Transverse colon (tissue), 4 donors: ENCODE results near the gene HOXC12.

Source experiments
- POLR2AphosphoS5 ChIP-seq, 3 donors: sonication (generic); formaldehyde crosslinking; IDR thresholded peaks; one replicate each; pipeline ENCODE4 v1.6.1; 2016; ENCODE audit warnings: antibody characterized with exemption in 3 of 3
- TF ChIP-seq, protein P1 (sequence below), 5 experiments: fragments of 200-600 bp in 3 of 5; fragments of 450-650 bp in 2 of 5; sonication (generic) in 3 of 5; IDR thresholded peaks; 1 replicate in 2 of 5; 2 replicates in 3 of 5; pipeline ENCODE4 v1.5.1; 2016 to 2017; ENCODE audit warnings: antibody characterized with exemption in 5 of 5, inconsistent platforms in 3 of 5, mild to moderate bottlenecking in 2 of 5, moderate library complexity in 1 of 5

DNA sequence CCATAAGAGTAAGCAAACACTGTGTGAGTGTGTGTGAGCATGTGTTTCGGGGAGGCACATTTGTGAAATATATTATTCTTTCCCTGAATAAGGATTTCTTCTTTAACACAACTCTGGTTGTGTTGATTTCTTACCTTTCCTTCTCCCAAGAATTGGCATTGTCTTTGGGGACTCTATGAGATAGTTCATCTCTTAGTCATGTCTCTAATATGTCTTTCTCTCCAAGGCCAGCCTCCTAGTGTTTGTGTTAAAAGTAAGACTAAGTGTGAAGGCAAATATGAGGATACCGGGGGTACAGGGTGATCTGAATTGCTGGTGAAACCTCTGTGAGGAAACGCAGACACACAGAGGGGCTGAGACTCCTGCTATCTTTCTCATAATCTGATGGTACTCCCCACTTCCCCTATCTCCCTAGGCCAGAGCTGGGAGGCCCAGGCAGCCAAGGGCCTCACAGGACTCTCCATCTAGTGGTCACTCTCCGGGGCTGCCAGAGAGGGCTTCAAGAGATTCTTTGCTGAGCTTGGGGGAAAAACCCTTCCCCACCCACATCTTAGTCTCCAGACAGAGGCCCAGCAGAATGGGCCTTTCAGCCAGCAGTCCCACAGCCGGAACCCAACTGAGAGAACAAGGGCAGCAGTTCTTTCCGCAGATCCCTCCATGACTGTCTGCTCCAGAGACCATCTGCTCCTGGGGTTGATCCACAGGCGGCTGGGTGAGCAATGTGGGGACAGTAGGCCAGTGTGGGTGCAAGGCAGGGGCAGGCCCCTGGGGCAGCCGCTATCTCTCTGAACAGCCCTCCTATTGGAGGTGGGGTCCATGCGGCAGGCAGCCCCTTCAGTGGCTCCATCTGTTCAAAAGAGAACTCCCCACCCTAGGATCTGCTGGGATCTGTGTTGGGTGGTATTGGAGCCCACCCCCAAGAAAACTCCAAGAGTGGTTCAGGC, 5.8 kb upstream of the HOXC12 start:
- TF ChIP-seq, protein P1, sequence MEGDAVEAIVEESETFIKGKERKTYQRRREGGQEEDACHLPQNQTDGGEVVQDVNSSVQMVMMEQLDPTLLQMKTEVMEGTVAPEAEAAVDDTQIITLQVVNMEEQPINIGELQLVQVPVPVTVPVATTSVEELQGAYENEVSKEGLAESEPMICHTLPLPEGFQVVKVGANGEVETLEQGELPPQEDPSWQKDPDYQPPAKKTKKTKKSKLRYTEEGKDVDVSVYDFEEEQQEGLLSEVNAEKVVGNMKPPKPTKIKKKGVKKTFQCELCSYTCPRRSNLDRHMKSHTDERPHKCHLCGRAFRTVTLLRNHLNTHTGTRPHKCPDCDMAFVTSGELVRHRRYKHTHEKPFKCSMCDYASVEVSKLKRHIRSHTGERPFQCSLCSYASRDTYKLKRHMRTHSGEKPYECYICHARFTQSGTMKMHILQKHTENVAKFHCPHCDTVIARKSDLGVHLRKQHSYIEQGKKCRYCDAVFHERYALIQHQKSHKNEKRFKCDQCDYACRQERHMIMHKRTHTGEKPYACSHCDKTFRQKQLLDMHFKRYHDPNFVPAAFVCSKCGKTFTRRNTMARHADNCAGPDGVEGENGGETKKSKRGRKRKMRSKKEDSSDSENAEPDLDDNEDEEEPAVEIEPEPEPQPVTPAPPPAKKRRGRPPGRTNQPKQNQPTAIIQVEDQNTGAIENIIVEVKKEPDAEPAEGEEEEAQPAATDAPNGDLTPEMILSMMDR (IDR thresholded peaks at IDR 0.05): no peak
- TF ChIP-seq POLR2AphosphoS5 (IDR thresholded peaks at IDR 0.05): no peak
